Uterus (tissue), 4 donors: ENCODE data around the gene RIPK4. TPM values are rescaled to one million over a fixed set of nuclear protein-coding genes. Genes with fewer than 3 reads are reported as not detected.

Experiments
- DNase-seq, 2 donors: peaks; one replicate each; pipeline ENCODE4 v3.0.0-alpha.2; 2019 to 2020
- H3K27ac ChIP-seq, 2 donors: fragments of 200-600 bp; sonication (generic); 1 replicate in 1 of 2; 2 replicates in 1 of 2; pipeline ENCODE4 v1.5.1; 2016 to 2018
- H3K27me3 ChIP-seq, 2 donors: fragments of 200-600 bp; sonication (generic); one replicate each; pipeline ENCODE4 v1.5.1; 2018 to 2019; ENCODE audit warnings: control low read depth in 1 of 2
- H3K36me3 ChIP-seq, 2 donors: fragments of 200-600 bp; sonication (generic); one replicate each; pipeline ENCODE4 v1.5.1; 2019; ENCODE audit warnings: control low read depth in 1 of 2
- H3K4me1 ChIP-seq, 2 donors: fragments of 200-600 bp; sonication (generic); one replicate each; pipeline ENCODE4 v1.5.1; 2018 to 2019; ENCODE audit warnings: control low read depth in 1 of 2
- H3K4me3 ChIP-seq, 2 donors: fragments of 200-600 bp; sonication (generic); 1 replicate in 1 of 2; 2 replicates in 1 of 2; pipeline ENCODE4 v1.5.1; 2018 to 2019; ENCODE audit warnings: mild to moderate bottlenecking in 1 of 2
- H3K9me3 ChIP-seq, 2 donors: fragments of 200-600 bp; sonication (generic); one replicate each; pipeline ENCODE4 v1.5.1; 2019; ENCODE audit warnings: control low read depth in 1 of 2
- POLR2A ChIP-seq, 2 donors: fragments of 450-650 bp; IDR thresholded peaks; one replicate each; pipeline ENCODE4 v1.6.1; 2016; ENCODE audit warnings: antibody characterized with exemption in 2 of 2, mild to moderate bottlenecking in 1 of 2, moderate library complexity in 1 of 2
- intact Hi-C: fragments of 100-400 bp; cut with DNase I; formaldehyde crosslinking; loops from one replicate; pipeline ENCODE4 v1.15.1; 2023; ENCODE audit warnings: low total_unique reads
- total RNA-seq, 4 donors: library from RNA; depleted of rRNA in 3 of 4; stranded (reverse); fragments of >200 nt in 3 of 4; gene quantifications; one replicate each; pipeline versions ENCODE4 v1.1.0 to v1.2.4, GENCODE V29; 2014 to 2023
- TF ChIP-seq, protein P1 (sequence below), 4 experiments: fragments of 200-600 bp in 2 of 4; fragments of 450-650 bp in 2 of 4; sonication (generic) in 2 of 4; IDR thresholded peaks; one replicate each; pipeline ENCODE4 v1.5.1; 2016 to 2019; ENCODE audit warnings: antibody characterized with exemption in 4 of 4, mild to moderate bottlenecking in 2 of 4, moderate library complexity in 1 of 4
- donor health status: DM: yes; HTN: yes; CAD: no.

RIPK4 gene
- total RNA-seq, 4 donors from 2014 or later: 0.29 to 9.7 TPM; not detected in 2

GRCh38 chr21:41727784-41728763, 38.8 kb downstream of the RIPK4 start:
- Histone ChIP-seq H3K36me3 (no peaks in the 10 kb centered on the region), H3K9me3 (no peaks in the 10 kb centered on the region), H3K27ac (no peak overlapping the region), H3K4me3 (no peak overlapping the region), H3K4me1 (no peaks in the 10 kb centered on the region), H3K27me3 (peaks cover 0 to 8% of the 10 kb centered on the region in 2 donors)
- intact Hi-C loops: no loop called here
- TF ChIP-seq POLR2A (IDR thresholded peaks at IDR 0.05): no peak
- TF ChIP-seq, protein P1, sequence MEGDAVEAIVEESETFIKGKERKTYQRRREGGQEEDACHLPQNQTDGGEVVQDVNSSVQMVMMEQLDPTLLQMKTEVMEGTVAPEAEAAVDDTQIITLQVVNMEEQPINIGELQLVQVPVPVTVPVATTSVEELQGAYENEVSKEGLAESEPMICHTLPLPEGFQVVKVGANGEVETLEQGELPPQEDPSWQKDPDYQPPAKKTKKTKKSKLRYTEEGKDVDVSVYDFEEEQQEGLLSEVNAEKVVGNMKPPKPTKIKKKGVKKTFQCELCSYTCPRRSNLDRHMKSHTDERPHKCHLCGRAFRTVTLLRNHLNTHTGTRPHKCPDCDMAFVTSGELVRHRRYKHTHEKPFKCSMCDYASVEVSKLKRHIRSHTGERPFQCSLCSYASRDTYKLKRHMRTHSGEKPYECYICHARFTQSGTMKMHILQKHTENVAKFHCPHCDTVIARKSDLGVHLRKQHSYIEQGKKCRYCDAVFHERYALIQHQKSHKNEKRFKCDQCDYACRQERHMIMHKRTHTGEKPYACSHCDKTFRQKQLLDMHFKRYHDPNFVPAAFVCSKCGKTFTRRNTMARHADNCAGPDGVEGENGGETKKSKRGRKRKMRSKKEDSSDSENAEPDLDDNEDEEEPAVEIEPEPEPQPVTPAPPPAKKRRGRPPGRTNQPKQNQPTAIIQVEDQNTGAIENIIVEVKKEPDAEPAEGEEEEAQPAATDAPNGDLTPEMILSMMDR (IDR thresholded peaks at IDR 0.05): no peak
- no peak for DNase-seq

DNA sequence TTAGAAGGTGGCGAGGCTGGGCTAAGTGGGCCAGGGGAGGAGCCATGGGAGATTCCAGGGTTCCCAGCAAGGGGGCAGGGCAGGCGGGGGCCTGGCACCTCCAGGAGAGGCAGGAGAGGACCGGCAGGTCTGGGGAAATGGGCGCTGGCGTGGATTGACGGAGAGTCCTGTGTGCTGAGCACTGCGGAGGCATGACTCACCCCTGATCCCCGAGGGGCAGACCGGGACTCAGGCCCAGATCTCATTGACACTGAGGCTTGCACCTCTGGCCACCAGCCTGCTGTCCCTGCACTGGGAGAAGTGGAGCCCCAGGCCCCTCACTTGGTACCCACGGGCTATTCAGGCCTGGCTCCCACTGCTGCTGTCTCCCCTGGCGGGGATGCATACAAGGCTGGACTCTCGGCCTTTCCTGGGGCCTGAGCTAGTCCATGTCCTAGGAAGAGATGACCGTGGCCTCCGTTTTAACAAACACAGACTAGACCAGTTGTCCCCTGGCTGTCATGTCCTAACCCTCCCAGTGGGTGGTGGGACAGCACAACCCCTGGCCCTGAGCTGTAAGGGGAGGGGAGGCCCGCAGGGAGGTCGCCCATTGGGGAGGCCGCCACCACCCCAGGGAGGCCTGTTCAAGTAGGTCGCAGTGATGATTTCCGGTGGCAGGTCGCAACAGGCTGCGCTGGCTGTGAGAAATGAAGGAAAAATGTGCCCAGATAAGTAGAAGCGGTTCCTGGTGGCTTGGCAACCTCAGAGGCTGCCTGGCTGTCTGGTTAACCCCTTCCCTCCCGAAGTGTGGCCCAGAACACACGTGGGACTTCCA, 39.7 kb downstream of the RIPK4 start:
- TF ChIP-seq, protein P1 (IDR thresholded peaks at IDR 0.05): no peak
- no peak for TF ChIP-seq POLR2A (IDR thresholded peaks at IDR 0.05)
- Histone ChIP-seq H3K4me3 (no peak overlapping the region), H3K27me3 (peaks cover 0 to 8% of the 10 kb centered on the region in 2 donors), H3K9me3 (no peaks in the 10 kb centered on the region), H3K27ac (no peak overlapping the region), H3K36me3 (no peaks in the 10 kb centered on the region), H3K4me1 (no peaks in the 10 kb centered on the region)
- peak in 1 of 2 donors; percentile 42 for DNase-seq
- intact Hi-C loops: no loop called here

DNA sequence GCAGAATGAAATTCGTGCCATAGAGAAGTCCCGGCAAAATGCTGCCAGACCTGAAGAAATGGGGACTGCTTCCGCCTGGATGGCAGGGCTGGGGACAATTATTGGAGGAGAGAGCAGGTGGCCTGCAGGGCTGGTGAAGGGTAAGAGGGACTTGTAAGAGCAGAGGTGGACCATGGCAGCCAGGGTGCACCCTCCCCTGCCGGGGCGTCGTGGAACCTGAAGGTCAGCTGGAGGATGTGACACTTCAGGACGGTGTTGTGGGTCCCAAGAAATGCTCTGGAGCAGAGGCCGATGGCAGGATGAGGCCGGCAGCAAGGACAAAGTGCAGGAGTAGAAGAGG, 40.3 kb downstream of the RIPK4 start:
- H3K4me3 ChIP-seq: no peak overlapping the region
- TF ChIP-seq POLR2A (IDR thresholded peaks at IDR 0.05): no peak
- TF ChIP-seq, protein P1 (IDR thresholded peaks at IDR 0.05): no peak
- no peak overlapping the region for H3K27ac ChIP-seq
- no peak for DNase-seq
- H3K27me3 ChIP-seq: peaks cover 0 to 8% of the 10 kb centered on the region in 2 donors
- no peaks in the 10 kb centered on the region for H3K9me3 ChIP-seq
- intact Hi-C loops: no loop called here
- H3K4me1 ChIP-seq: no peaks in the 10 kb centered on the region
- no peaks in the 10 kb centered on the region for H3K36me3 ChIP-seq

DNA sequence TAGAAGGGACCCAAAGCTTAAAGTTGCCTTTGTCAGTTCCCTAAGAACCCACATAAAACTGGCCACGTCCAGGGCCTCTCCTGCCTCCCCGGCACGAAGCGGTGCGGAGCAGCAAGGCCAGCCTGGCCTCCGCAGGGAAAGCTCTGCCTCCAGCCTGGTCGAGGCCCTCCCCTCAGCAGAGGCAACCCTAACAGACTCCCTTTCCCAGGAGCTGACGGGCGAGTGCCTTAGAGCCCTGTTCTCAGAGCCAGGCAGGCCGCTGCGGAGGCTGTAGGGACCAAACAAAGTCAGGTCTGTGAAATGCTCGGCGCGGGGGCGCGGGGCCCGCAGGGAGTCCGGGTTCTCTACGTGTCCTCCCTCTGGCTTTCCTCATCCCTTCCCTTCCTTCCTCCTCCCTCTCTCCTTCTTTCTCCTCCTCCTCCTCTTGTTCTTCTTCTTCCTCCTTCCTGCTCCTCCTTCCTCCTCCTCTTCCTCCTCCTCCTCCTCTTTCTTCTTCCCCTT, 40.7 kb downstream of the RIPK4 start:
- H3K9me3 ChIP-seq: no peaks in the 10 kb centered on the region
- H3K36me3 ChIP-seq: no peaks in the 10 kb centered on the region
- intact Hi-C loops: no loop called here
- H3K4me3 ChIP-seq: no peak overlapping the region
- no peaks in the 10 kb centered on the region for H3K4me1 ChIP-seq
- TF ChIP-seq POLR2A (IDR thresholded peaks at IDR 0.05): no peak
- TF ChIP-seq, protein P1 (IDR thresholded peaks at IDR 0.05): no peak
- no peak overlapping the region for H3K27ac ChIP-seq
- peaks cover 0 to 8% of the 10 kb centered on the region in 2 donors for H3K27me3 ChIP-seq
- no peak for DNase-seq
